ENCODE data around the gene IQGAP2.

DNA sequence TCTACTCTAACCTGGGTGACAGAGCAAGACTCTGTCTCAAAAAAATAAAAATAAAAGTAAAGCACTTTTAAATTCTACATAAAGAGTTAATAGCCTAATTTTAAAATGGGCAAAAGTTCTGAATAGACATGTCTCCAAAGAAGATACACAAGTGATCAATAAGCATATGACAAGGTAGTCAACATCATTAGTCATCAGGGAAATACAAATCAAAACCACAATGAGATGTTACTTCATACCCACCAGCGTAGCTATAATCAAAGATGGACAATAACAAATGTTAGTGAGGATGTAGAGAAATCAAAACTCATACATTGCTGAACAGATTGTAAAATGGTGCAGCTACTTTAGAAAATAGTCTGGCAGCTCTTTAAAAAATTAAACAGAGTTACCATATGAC lies 64.1 kb downstream of the IQGAP2 start:
- TF ChIP-seq EZH2 (IDR thresholded peaks at IDR 0.05; ENCODE audit: low read length, unreplicated experiment), result no peak
- TF ChIP-seq, protein P1, sequence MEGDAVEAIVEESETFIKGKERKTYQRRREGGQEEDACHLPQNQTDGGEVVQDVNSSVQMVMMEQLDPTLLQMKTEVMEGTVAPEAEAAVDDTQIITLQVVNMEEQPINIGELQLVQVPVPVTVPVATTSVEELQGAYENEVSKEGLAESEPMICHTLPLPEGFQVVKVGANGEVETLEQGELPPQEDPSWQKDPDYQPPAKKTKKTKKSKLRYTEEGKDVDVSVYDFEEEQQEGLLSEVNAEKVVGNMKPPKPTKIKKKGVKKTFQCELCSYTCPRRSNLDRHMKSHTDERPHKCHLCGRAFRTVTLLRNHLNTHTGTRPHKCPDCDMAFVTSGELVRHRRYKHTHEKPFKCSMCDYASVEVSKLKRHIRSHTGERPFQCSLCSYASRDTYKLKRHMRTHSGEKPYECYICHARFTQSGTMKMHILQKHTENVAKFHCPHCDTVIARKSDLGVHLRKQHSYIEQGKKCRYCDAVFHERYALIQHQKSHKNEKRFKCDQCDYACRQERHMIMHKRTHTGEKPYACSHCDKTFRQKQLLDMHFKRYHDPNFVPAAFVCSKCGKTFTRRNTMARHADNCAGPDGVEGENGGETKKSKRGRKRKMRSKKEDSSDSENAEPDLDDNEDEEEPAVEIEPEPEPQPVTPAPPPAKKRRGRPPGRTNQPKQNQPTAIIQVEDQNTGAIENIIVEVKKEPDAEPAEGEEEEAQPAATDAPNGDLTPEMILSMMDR (conservative IDR thresholded peaks at IDR 0.05; ENCODE audit: low read depth, low read length), result no peak

All from PC-3 (cell line).